SK-N-SH treated with all-trans-retinoic acid at 6 μM for 48 hours (cell line): Measurements from ENCODE around the gene CBX8.
"Not testable (repeated sequence)": the region's sequence is repeated elsewhere in the genome, so short reads cannot be mapped to it uniquely, and the experiment has no call there.

Source experiments
- ATAC-seq: fragments of 200-7000 bp; cut with Tn5 transposase; 3 replicates; pipeline ENCODE4 v1.9.1; 2020; ENCODE audit warnings: mild to moderate bottlenecking, moderate library complexity
- ARNTL ChIP-seq: fragments of 450-650 bp; formaldehyde crosslinking; IDR thresholded peaks from 2 replicates; pipeline ENCODE4 v1.5.0; 2020; ENCODE audit warnings: low read depth, mild to moderate bottlenecking, moderate library complexity, borderline replicate concordance
- BACH2 ChIP-seq: fragments of 250-450 bp; sonication (Bioruptor Pico); IDR thresholded peaks from 2 replicates; pipeline ENCODE4 v1.9.0; 2021; ENCODE audit warnings: mild to moderate bottlenecking, borderline replicate concordance
- CSDC2 ChIP-seq: fragments of 250-450 bp; sonication (Bioruptor Pico); IDR thresholded peaks from 2 replicates; pipeline ENCODE4 v1.5.0; 2020; ENCODE audit warnings: mild to moderate bottlenecking, moderate library complexity
- ESRRG ChIP-seq: fragments of 250-450 bp; sonication (Bioruptor Pico); IDR thresholded peaks from 2 replicates; pipeline ENCODE4 v1.6.1; 2021; ENCODE audit warnings: mild to moderate bottlenecking
- GLIS3 ChIP-seq: fragments of 250-450 bp; sonication (Bioruptor Pico); IDR thresholded peaks from 2 replicates; pipeline ENCODE4 v1.5.0; 2020; ENCODE audit warnings: mild to moderate bottlenecking, moderate library complexity
- ISL1 ChIP-seq: fragments of 250-450 bp; sonication (Bioruptor Pico); IDR thresholded peaks from 2 replicates; pipeline ENCODE4 v2.1.2; 2022; ENCODE audit warnings: mild to moderate bottlenecking, moderate library complexity
- OSR1 ChIP-seq: fragments of 250-450 bp; sonication (Bioruptor Pico); IDR thresholded peaks from 2 replicates; pipeline ENCODE4 v1.8.0; 2022; ENCODE audit warnings: moderate library complexity, mild to moderate bottlenecking, inconsistent platforms
- PPARA ChIP-seq: fragments of 250-450 bp; sonication (Bioruptor Pico); IDR thresholded peaks from 2 replicates; pipeline ENCODE4 v1.5.0; 2020; ENCODE audit warnings: mild to moderate bottlenecking, borderline replicate concordance
- RARB ChIP-seq: fragments of 250-450 bp; sonication (Bioruptor Pico); IDR thresholded peaks from 2 replicates; pipeline ENCODE4 v1.8.0; 2021; ENCODE audit warnings: mild to moderate bottlenecking, moderate library complexity
- TCF4 ChIP-seq: fragments of 250-450 bp; sonication (Bioruptor Pico); IDR thresholded peaks from 2 replicates; pipeline ENCODE4 v1.8.0; 2021; ENCODE audit warnings: mild to moderate bottlenecking, moderate library complexity, borderline replicate concordance
- TOX ChIP-seq: fragments of 250-450 bp; sonication (Bioruptor Pico); IDR thresholded peaks from 2 replicates; pipeline ENCODE4 v1.8.0; 2021; ENCODE audit warnings: mild to moderate bottlenecking, moderate library complexity, borderline replicate concordance
- ZFP3 ChIP-seq: fragments of 250-450 bp; sonication (Bioruptor Pico); IDR thresholded peaks from 2 replicates; pipeline ENCODE4 v1.5.0; 2020; ENCODE audit warnings: mild to moderate bottlenecking, moderate library complexity
- ZNF565 ChIP-seq: fragments of 450-650 bp; formaldehyde crosslinking; conservative IDR thresholded peaks from 2 replicates; pipeline ENCODE4 v1.5.0; 2020; ENCODE audit warnings: low read depth, mild to moderate bottlenecking, moderate library complexity
- ZNF70 ChIP-seq: fragments of 450-650 bp; formaldehyde crosslinking; IDR thresholded peaks from 2 replicates; pipeline ENCODE4 v1.5.0; 2020; ENCODE audit warnings: mild to moderate bottlenecking, moderate library complexity
- ZNF8 ChIP-seq: fragments of 450-650 bp; formaldehyde crosslinking; IDR thresholded peaks from 2 replicates; pipeline ENCODE4 v1.5.0; 2020; ENCODE audit warnings: mild to moderate bottlenecking, moderate library complexity
- TF ChIP-seq, protein P1 (sequence below): fragments of 250-450 bp; sonication (Bioruptor Pico); IDR thresholded peaks from 2 replicates; pipeline ENCODE4 v1.5.1; 2021; ENCODE audit warnings: mild to moderate bottlenecking, moderate library complexity
- TF ChIP-seq, protein P2 (sequence below): fragments of 250-450 bp; sonication (Bioruptor Pico); IDR thresholded peaks from 2 replicates; pipeline ENCODE4 v1.5.1; 2020; ENCODE audit warnings: low read depth, mild to moderate bottlenecking, moderate library complexity
- TF ChIP-seq, protein P3 (sequence below): fragments of 250-450 bp; sonication (Bioruptor Pico); IDR thresholded peaks from 2 replicates; pipeline ENCODE4 v1.8.0; 2021; ENCODE audit warnings: low read depth, mild to moderate bottlenecking, moderate library complexity, borderline replicate concordance
- TF ChIP-seq, protein P4 (sequence below): fragments of 250-450 bp; sonication (Bioruptor Pico); IDR thresholded peaks from 2 replicates; pipeline ENCODE4 v1.5.0; 2020; ENCODE audit warnings: mild to moderate bottlenecking, moderate library complexity

CBX8 gene

DNA sequence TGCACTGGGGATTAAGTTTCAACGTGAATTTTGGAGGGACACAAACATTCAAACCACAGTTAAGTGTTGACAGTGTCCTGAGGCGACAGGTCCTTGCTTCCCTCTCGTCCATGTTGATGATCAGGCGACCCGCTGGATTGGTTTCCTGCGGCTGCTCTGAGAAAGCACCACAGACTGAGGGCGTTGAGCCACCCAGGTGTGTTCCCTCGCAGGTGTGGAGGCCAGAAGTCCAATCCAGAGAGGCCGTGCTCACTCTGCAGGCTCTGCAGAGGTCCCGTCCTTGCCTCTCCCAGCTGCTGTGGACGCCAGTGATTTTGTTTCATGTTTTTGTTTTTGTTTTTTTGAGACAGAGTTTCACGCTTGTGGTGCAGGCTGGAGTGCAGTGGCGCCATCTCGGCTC lies 41.3 kb downstream of the CBX8 start:
- ATAC-seq: no peak
- TF ChIP-seq, protein P1, sequence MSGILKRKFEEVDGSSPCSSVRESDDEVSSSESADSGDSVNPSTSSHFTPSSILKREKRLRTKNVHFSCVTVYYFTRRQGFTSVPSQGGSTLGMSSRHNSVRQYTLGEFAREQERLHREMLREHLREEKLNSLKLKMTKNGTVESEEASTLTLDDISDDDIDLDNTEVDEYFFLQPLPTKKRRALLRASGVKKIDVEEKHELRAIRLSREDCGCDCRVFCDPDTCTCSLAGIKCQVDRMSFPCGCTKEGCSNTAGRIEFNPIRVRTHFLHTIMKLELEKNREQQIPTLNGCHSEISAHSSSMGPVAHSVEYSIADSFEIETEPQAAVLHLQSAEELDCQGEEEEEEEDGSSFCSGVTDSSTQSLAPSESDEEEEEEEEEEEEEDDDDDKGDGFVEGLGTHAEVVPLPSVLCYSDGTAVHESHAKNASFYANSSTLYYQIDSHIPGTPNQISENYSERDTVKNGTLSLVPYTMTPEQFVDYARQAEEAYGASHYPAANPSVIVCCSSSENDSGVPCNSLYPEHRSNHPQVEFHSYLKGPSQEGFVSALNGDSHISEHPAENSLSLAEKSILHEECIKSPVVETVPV (CRISPR knock-in tag): no peak
- TF ChIP-seq, all 23 proteins: peak for 0

DNA sequence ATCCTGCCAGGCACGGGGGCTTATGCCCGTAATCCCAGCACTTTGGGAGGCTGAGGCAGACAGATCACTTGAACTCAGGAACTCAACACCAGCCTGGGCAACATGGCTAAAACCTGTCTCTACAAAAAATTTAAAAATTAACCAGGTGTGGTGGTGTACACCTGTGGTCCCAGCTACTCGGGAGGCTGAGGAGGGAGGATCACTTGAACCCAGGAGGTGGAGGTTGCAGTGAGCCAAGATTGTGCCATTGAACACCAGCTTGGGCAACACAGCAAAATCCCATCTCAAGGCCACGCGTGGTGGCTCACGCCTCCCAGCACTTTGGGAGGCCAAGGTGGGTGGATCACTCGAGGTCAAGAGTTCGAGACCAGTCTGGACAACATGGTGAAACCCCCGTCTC lies 42.0 kb downstream of the CBX8 start:
- ATAC-seq: not testable (repeated sequence)

DNA sequence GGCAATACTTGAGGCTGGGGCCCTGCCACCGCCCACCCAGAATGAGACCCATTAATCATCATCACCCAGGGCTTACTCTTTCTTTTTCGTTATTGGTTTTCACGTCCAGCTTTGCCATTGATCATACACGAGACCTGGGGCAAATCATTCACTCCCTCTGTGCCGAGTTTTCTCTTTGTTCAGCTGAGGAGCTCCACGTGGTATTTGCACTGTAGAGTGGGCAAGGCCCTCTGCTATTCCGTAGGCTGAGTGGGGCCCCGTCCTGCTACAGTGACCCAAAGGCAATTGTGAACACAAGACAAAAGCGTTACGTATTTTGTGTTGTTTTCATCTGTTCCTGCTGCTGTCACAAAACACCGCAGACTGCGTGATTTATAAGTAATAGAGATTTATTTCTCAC lies 42.5 kb downstream of the CBX8 start:
- TF ChIP-seq TCF4 (CRISPR knock-in tag) (no peak), ESRRG (CRISPR knock-in tag) (no peak), RARB (no peak), ZNF70 (CRISPR knock-in tag) (no peak), ZFP3 (no peak), OSR1 (CRISPR knock-in tag) (no peak), GLIS3 (no peak), ZNF565 (CRISPR knock-in tag) (no peak), ARNTL (CRISPR knock-in tag) (no peak), TOX (no peak), PPARA (no peak), ISL1 (CRISPR knock-in tag) (no peak)
- TF ChIP-seq, protein P2, sequence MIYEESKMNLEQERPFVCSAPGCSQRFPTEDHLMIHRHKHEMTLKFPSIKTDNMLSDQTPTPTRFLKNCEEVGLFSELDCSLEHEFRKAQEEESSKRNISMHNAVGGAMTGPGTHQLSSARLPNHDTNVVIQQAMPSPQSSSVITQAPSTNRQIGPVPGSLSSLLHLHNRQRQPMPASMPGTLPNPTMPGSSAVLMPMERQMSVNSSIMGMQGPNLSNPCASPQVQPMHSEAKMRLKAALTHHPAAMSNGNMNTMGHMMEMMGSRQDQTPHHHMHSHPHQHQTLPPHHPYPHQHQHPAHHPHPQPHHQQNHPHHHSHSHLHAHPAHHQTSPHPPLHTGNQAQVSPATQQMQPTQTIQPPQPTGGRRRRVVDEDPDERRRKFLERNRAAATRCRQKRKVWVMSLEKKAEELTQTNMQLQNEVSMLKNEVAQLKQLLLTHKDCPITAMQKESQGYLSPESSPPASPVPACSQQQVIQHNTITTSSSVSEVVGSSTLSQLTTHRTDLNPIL (CRISPR knock-in tag): no peak
- TF ChIP-seq, protein P3, sequence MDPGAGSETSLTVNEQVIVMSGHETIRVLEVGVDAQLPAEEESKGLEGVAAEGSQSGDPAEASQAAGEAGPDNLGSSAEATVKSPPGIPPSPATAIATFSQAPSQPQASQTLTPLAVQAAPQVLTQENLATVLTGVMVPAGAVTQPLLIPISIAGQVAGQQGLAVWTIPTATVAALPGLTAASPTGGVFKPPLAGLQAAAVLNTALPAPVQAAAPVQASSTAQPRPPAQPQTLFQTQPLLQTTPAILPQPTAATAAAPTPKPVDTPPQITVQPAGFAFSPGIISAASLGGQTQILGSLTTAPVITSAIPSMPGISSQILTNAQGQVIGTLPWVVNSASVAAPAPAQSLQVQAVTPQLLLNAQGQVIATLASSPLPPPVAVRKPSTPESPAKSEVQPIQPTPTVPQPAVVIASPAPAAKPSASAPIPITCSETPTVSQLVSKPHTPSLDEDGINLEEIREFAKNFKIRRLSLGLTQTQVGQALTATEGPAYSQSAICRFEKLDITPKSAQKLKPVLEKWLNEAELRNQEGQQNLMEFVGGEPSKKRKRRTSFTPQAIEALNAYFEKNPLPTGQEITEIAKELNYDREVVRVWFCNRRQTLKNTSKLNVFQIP (CRISPR knock-in tag): no peak
- TF ChIP-seq, protein P4, sequence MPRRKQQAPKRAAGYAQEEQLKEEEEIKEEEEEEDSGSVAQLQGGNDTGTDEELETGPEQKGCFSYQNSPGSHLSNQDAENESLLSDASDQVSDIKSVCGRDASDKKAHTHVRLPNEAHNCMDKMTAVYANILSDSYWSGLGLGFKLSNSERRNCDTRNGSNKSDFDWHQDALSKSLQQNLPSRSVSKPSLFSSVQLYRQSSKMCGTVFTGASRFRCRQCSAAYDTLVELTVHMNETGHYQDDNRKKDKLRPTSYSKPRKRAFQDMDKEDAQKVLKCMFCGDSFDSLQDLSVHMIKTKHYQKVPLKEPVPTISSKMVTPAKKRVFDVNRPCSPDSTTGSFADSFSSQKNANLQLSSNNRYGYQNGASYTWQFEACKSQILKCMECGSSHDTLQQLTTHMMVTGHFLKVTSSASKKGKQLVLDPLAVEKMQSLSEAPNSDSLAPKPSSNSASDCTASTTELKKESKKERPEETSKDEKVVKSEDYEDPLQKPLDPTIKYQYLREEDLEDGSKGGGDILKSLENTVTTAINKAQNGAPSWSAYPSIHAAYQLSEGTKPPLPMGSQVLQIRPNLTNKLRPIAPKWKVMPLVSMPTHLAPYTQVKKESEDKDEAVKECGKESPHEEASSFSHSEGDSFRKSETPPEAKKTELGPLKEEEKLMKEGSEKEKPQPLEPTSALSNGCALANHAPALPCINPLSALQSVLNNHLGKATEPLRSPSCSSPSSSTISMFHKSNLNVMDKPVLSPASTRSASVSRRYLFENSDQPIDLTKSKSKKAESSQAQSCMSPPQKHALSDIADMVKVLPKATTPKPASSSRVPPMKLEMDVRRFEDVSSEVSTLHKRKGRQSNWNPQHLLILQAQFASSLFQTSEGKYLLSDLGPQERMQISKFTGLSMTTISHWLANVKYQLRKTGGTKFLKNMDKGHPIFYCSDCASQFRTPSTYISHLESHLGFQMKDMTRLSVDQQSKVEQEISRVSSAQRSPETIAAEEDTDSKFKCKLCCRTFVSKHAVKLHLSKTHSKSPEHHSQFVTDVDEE (CRISPR knock-in tag): no peak
- TF ChIP-seq, protein P1 (CRISPR knock-in tag): no peak
- no peak for ATAC-seq

DNA sequence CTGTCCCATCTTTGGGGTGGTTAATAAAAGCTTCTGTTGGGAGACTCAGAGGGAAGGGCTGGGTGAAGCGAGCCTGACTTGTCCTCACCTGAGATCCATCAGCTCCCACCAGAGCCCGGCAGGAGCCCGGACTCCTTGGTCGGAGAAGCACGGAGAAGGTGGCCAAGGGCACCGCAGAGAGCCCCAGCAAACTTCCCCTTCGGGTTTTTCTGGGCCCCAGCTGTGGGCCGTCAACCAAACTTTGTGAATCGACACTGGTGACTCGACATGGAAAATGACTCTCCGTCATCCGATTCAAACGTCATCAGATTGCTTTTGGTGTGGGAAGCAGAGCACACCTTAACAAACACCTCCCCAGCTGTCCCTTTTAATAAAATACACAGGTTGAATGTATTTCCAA lies 44.7 kb downstream of the CBX8 start:
- TF ChIP-seq CSDC2 (no peak), ZFP3 (no peak), TCF4 (CRISPR knock-in tag) (no peak), ZNF8 (no peak), OSR1 (CRISPR knock-in tag) (no peak), BACH2 (no peak)
- ATAC-seq: no peak
